CD4-positive, alpha-beta memory T cell (primary cell): ENCODE measurements around the gene CALHM6. TPM values are rescaled to one million over a fixed set of nuclear protein-coding genes. Genes with fewer than 3 reads are reported as not detected.

Source experiments
- CTCF ChIA-PET: fragments of 350-600 bp; sonication (Branson Sonifier 250); formaldehyde crosslinking; loops from one replicate; lab custom pipeline; 2021; ENCODE audit warnings: inconsistent platforms; ENCODE audit not compliant: partially characterized antibody; lab: Charles Lee
- POLR2A ChIA-PET: fragments of 350-600 bp; sonication (Branson Sonifier 250); formaldehyde crosslinking; loops from one replicate; lab custom pipeline; 2021; ENCODE audit not compliant: partially characterized antibody; lab: Charles Lee
- DNase-seq, 5 donors: peaks; one replicate each; pipeline versions ENCODE4 v3.0.0 to v3.0.0-alpha.2; 2020 to 2022; ENCODE audit warnings: mixed read lengths in 1 of 5
- H3K27ac ChIP-seq: one replicate; pipeline ENCODE4 v1.7.0; 2013; ENCODE audit warnings: low read depth, low read length
- H3K27me3 ChIP-seq: 2 replicates; pipeline ENCODE4 v1.7.0; 2013; ENCODE audit warnings: mild to moderate bottlenecking, low read length, moderate library complexity; ENCODE audit not compliant: insufficient read depth
- H3K36me3 ChIP-seq: 2 replicates; pipeline ENCODE4 v1.7.0; 2013; ENCODE audit warnings: mild to moderate bottlenecking, low read length, moderate library complexity; ENCODE audit not compliant: insufficient read depth
- H3K4me1 ChIP-seq: 2 replicates; pipeline ENCODE4 v1.7.0; 2013; ENCODE audit warnings: mild to moderate bottlenecking, low read length, moderate library complexity; ENCODE audit not compliant: insufficient read depth
- H3K4me3 ChIP-seq, 2 donors: one replicate each; pipeline ENCODE4 v1.7.0; 2013; ENCODE audit warnings: low read length in 2 of 2, mild to moderate bottlenecking in 1 of 2
- H3K9me3 ChIP-seq, 2 donors: one replicate each; pipeline ENCODE4 v1.7.0; 2013; ENCODE audit warnings: low read length in 2 of 2, control low read depth in 1 of 2; ENCODE audit not compliant: control insufficient read depth in 1 of 2
- H3K27ac Mint-ChIP-seq, 7 donors: one replicate each; pipeline ENCODE4 v1.8.0; 2020 to 2021; ENCODE audit warnings: mixed read lengths in 7 of 7, mild to moderate bottlenecking in 6 of 7, inconsistent platforms in 3 of 7, moderate library complexity in 3 of 7
- H3K27me3 Mint-ChIP-seq, 2 donors: one replicate each; pipeline ENCODE4 v1.8.0; 2020 to 2021; ENCODE audit warnings: mixed read lengths in 2 of 2
- H3K36me3 Mint-ChIP-seq, 2 donors: one replicate each; pipeline ENCODE4 v1.8.0; 2020 to 2021; ENCODE audit warnings: mixed read lengths in 2 of 2, inconsistent platforms in 1 of 2, mild to moderate bottlenecking in 1 of 2
- H3K4me1 Mint-ChIP-seq, 4 donors: one replicate each; pipeline ENCODE4 v1.8.0; 2020 to 2021; ENCODE audit warnings: mixed read lengths in 4 of 4, mild to moderate bottlenecking in 1 of 4
- H3K4me3 Mint-ChIP-seq, 8 donors: one replicate each; pipeline ENCODE4 v1.8.0; 2020 to 2021; ENCODE audit warnings: mixed read lengths in 8 of 8, mild to moderate bottlenecking in 7 of 8, moderate library complexity in 6 of 8, inconsistent platforms in 3 of 8
- H3K9me3 Mint-ChIP-seq, 8 donors: one replicate each; pipeline ENCODE4 v1.8.0; 2020 to 2021; ENCODE audit warnings: mixed read lengths in 8 of 8, mild to moderate bottlenecking in 5 of 8, inconsistent platforms in 3 of 8, moderate library complexity in 1 of 8
- intact Hi-C: fragments of 100-400 bp; cut with micrococcal nuclease; formaldehyde crosslinking; loops from one replicate; pipeline ENCODE4 v1.15.1; 2023
- polyA plus RNA-seq, 2 donors: library from polyadenylated mRNA; unstranded; fragments of 300-500 nt; fragmentation: Illumina TruSeq; gene quantifications; one replicate each; pipeline ENCODE4 v1.2.3, GENCODE V29; 2021
- total RNA-seq, 2 experiments: library from RNA; stranded (reverse); gene quantifications; one replicate each; pipeline ENCODE4 v1.2.3, GENCODE V29; 2021

CALHM6 gene
- total and polyA plus RNA-seq, 4 experiments from 2014 or later: 2.4 to 116 (median 13.7) TPM

DNA sequence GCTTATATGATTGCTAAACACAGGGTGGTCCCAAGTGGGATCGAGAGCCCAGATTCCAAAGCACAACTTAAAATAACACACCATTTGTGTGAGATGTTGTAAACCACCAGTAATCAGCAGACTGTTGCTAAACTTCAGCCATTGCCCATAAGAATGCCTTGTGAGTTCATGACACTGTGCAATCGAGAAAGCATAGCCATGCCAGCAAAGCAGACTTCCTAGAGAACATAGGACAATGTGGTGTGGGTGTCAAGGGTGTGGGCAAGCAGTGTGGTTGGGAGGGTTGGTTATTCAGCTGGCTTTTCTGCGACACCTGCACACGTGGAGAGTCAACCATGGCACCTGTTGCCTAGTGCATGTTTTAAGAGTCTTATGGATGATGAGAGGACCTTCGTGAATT lies 16.1 kb upstream of the CALHM6 start:
- peaks cover 13% of the 10 kb centered on the region for H3K4me1 ChIP-seq
- no peaks in the 10 kb centered on the region for H3K27me3 ChIP-seq
- no peak overlapping the region for H3K27ac ChIP-seq
- CTCF ChIA-PET: interaction anchor here (0.9 to 2.7 kb wide), 6 partner anchors 11 to 177 kb away, joined by 3 to 26 read pairs (median 4); no protein-coding TSS in a partner anchor
- H3K9me3 Mint-ChIP-seq: no peaks in the 10 kb centered on the region
- no peaks in the 10 kb centered on the region for H3K36me3 Mint-ChIP-seq
- peaks cover under 1 to 7% of the 10 kb centered on the region in 2 donors for H3K27me3 Mint-ChIP-seq
- intact Hi-C loops: loop anchor here (10.0 kb wide), 1 partner anchor 160 kb away; no protein-coding TSS in a partner anchor
- no peak overlapping the region for H3K4me3 ChIP-seq
- H3K27ac Mint-ChIP-seq: no peak overlapping the region
- H3K4me1 Mint-ChIP-seq: peaks cover 7 to 15% (median 13%) of the 10 kb centered on the region in 4 donors
- DNase-seq: no peak
- no peaks in the 10 kb centered on the region for H3K36me3 ChIP-seq
- POLR2A ChIA-PET: interaction anchor here (1.3 kb wide), 1 partner anchor 74 kb away, joined by 3 read pairs; the partner anchor contains the start of gene DSE
- no peak overlapping the region for H3K4me3 Mint-ChIP-seq
- no peaks in the 10 kb centered on the region for H3K9me3 ChIP-seq

DNA sequence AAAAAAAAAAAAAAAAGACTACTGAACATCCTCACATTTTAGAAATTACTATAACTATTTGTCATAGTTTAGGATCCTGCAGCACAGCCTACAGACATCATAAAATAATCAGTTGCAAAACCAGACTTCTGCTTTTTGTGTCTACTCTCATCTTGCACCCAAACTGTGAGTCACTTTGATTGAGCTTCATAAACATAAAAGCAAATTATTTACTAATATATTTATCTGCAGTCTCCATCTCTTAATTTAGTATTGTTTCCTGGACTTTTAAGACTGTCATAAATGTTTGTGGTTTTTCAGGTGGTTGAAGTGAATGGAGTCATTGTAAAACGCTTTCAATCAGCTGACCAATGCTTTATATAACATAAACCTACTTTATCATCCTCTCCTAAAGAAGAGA lies 14.8 kb upstream of the CALHM6 start:
- no peak overlapping the region for H3K4me3 ChIP-seq
- Mint-ChIP-seq H3K9me3 (no peaks in the 10 kb centered on the region), H3K27me3 (peaks cover 3 to 9% of the 10 kb centered on the region in 2 donors), H3K36me3 (no peaks in the 10 kb centered on the region), H3K27ac (no peak overlapping the region), H3K4me1 (peaks cover 10 to 15% (median 14%) of the 10 kb centered on the region in 4 donors), H3K4me3 (no peak overlapping the region)
- ChIA-PET POLR2A (no interaction called here), CTCF (interaction anchor here (2.7 kb wide), 1 partner anchor 88 kb away, joined by 26 read pairs; no protein-coding TSS in a partner anchor)
- no peak for DNase-seq
- H3K27me3 ChIP-seq: no peaks in the 10 kb centered on the region
- intact Hi-C loops: loop anchor here (10.0 kb wide), 1 partner anchor 162 kb away; no protein-coding TSS in a partner anchor
- H3K4me1 ChIP-seq: peaks cover 13% of the 10 kb centered on the region
- no peaks in the 10 kb centered on the region for H3K36me3 ChIP-seq
- no peaks in the 10 kb centered on the region for H3K9me3 ChIP-seq
- H3K27ac ChIP-seq: no peak overlapping the region

DNA sequence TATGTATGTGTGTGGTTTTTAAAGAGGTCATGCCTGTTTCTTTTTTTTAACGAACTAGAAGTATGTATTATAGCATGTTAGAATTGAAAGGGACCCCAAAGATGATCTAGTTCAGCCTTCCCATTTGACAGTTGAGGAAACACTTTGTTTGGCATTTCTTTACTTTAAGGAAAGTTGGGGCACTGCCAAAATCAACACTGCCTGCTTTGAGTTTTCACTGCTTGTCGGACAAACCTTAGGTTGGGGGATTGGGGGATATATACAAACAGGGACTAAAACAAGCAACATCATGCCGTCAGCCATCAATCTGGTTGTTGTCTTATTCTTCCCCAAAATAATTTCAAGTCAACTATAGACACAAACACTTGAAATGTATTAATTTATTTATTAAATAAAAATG lies 14.1 kb upstream of the CALHM6 start:
- POLR2A ChIA-PET: no interaction called here
- H3K27ac ChIP-seq: no peak overlapping the region
- Mint-ChIP-seq H3K27ac (no peak overlapping the region), H3K4me3 (no peak overlapping the region), H3K4me1 (peaks cover 13 to 15% (median 14%) of the 10 kb centered on the region in 4 donors), H3K36me3 (no peaks in the 10 kb centered on the region), H3K27me3 (peaks cover 3 to 9% of the 10 kb centered on the region in 2 donors), H3K9me3 (no peaks in the 10 kb centered on the region)
- H3K9me3 ChIP-seq: no peaks in the 10 kb centered on the region
- CTCF ChIA-PET: interaction anchor here (2.7 kb wide), 1 partner anchor 87 kb away, joined by 26 read pairs; no protein-coding TSS in a partner anchor
- no peak overlapping the region for H3K4me3 ChIP-seq
- peaks cover 13% of the 10 kb centered on the region for H3K4me1 ChIP-seq
- H3K27me3 ChIP-seq: no peaks in the 10 kb centered on the region
- no peaks in the 10 kb centered on the region for H3K36me3 ChIP-seq
- intact Hi-C loops: loop anchor here (10.0 kb wide), 1 partner anchor 162 kb away; no protein-coding TSS in a partner anchor
- no peak for DNase-seq

DNA sequence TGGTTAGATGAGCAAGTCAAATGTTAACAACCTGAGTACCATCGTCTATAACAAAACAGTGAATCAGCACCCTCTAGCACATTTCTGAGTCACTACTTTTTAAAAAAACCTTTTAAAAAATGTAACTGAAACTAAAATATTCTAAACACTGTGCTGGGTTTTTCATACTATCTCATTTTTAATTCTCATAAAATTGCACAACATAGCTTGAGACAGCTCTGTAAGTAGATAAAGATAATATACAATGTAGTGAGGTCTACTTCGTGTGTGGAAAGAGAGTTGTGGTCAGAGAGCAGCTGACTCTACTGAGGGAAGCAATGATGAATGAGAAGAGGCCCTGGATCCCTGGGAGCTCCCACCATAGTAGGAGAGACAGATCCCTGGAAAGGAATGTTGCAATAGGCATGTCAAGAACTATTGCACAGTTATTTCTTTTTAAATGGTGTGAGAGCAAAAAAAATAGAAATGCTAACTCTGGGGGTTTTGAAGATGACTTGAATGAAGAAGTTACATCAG lies 13.6 kb upstream of the CALHM6 start:
- CTCF ChIA-PET: no interaction called here
- no peak for DNase-seq
- no peaks in the 10 kb centered on the region for H3K9me3 Mint-ChIP-seq
- Histone ChIP-seq H3K9me3 (no peaks in the 10 kb centered on the region), H3K27ac (no peak overlapping the region), H3K27me3 (no peaks in the 10 kb centered on the region), H3K36me3 (no peaks in the 10 kb centered on the region), H3K4me1 (peaks cover 13% of the 10 kb centered on the region), H3K4me3 (no peak overlapping the region)
- H3K27me3 Mint-ChIP-seq: peaks cover 3 to 9% of the 10 kb centered on the region in 2 donors
- H3K4me3 Mint-ChIP-seq: no peak overlapping the region
- intact Hi-C loops: loop anchor here (10.0 kb wide), 1 partner anchor 163 kb away; no protein-coding TSS in a partner anchor
- no peaks in the 10 kb centered on the region for H3K36me3 Mint-ChIP-seq
- no peak overlapping the region for H3K27ac Mint-ChIP-seq
- POLR2A ChIA-PET: no interaction called here
- peaks cover 13 to 15% (median 14%) of the 10 kb centered on the region in 4 donors for H3K4me1 Mint-ChIP-seq

DNA sequence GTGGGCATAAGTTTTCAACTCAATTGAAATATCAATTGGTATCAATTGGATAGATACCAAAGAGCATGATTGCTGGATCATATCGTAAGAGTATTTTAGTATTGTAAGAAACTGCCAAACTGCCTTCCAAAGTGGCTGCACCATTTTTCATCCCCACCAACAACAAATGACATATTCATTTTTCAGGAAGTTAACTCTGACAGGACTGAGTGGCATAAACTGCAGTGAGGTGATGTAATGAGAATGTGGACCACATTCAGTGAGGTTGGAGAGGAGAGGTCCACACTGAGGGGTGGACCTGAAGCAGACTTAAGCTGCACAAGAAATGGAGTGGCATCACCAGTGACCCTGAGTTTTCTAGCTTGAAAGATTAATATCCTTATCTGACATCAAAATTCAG lies 11.6 kb upstream of the CALHM6 start:
- ChIA-PET CTCF (no interaction called here), POLR2A (no interaction called here)
- no peaks in the 10 kb centered on the region for H3K9me3 Mint-ChIP-seq
- Histone ChIP-seq H3K36me3 (no peaks in the 10 kb centered on the region), H3K27me3 (no peaks in the 10 kb centered on the region), H3K4me1 (peaks cover 9% of the 10 kb centered on the region), H3K27ac (no peak overlapping the region), H3K9me3 (no peaks in the 10 kb centered on the region), H3K4me3 (no peak overlapping the region)
- H3K36me3 Mint-ChIP-seq: no peaks in the 10 kb centered on the region
- H3K4me3 Mint-ChIP-seq: no peak overlapping the region
- no peak for DNase-seq
- intact Hi-C loops: loop anchor here (10.0 kb wide), 1 partner anchor 165 kb away; no protein-coding TSS in a partner anchor
- no peak overlapping the region for H3K27ac Mint-ChIP-seq
- H3K27me3 Mint-ChIP-seq: peaks cover 5 to 8% of the 10 kb centered on the region in 2 donors
- H3K4me1 Mint-ChIP-seq: peaks cover 7 to 11% (median 8%) of the 10 kb centered on the region in 4 donors

DNA sequence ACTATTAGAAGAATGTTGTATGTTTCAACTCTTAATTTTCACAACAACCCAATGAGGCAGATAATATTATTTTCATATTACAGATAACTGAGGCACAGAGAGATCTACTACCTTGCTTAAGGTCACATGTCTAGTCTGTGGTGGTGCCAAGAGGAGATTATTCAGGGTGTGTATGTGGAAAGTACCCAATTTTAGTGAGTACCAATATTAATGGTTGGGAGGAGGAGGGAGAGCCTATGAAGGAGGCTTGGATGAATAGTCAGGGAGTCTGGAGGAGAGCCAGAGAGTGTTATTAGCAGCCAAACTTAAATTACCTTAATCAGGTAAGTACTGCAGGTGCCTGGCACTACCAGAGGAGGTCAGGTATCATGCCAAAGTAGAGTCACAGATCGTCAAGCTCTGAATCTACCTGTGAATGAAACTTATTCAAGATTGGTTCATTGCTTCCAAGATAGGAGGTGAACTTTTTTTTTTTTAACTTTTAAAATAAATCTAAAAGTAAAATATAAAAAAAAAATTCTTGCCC lies 10.9 kb upstream of the CALHM6 start:
- peaks cover 5 to 6% of the 10 kb centered on the region in 2 donors for H3K27me3 Mint-ChIP-seq
- H3K4me3 ChIP-seq: no peak overlapping the region
- intact Hi-C loops: no loop called here
- no peaks in the 10 kb centered on the region for H3K9me3 Mint-ChIP-seq
- ChIA-PET POLR2A (no interaction called here), CTCF (no interaction called here)
- no peak overlapping the region for H3K27ac Mint-ChIP-seq
- no peaks in the 10 kb centered on the region for H3K9me3 ChIP-seq
- no peaks in the 10 kb centered on the region for H3K36me3 Mint-ChIP-seq
- H3K4me1 ChIP-seq: peaks cover 2% of the 10 kb centered on the region
- no peak overlapping the region for H3K4me3 Mint-ChIP-seq
- no peak for DNase-seq
- H3K27me3 ChIP-seq: no peaks in the 10 kb centered on the region
- H3K27ac ChIP-seq: no peak overlapping the region
- peaks cover under 1 to 6% (median 2%) of the 10 kb centered on the region in 4 donors for H3K4me1 Mint-ChIP-seq
- H3K36me3 ChIP-seq: no peaks in the 10 kb centered on the region
